WTC11 (cell line): ENCODE data around the gene SCAMP3. TPM values are rescaled to one million over a fixed set of nuclear protein-coding genes. Genes with fewer than 3 reads are reported as not detected.
A peak's percentile ranks its signal among the peaks of the same experiment; 100 is the strongest.

ENCODE experiments used
- ATAC-seq: fragments of 200-7000 bp; cut with Tn5 transposase; 2 replicates; pipeline ENCODE4 v1.10.0; 2021; ENCODE audit warnings: mild to moderate bottlenecking, moderate library complexity
- CTCF ChIA-PET: fragments of 300-600 bp; sonication (Branson Sonifier 250); formaldehyde crosslinking; loops from one replicate; lab custom pipeline; 2021; ENCODE audit warnings: antibody characterized with exemption; lab: Charles Lee
- POLR2A ChIA-PET: fragments of 350-600 bp; sonication (Branson Sonifier 250); formaldehyde crosslinking; loops from one replicate; lab custom pipeline; 2021; ENCODE audit warnings: antibody characterized with exemption; lab: Charles Lee
- DNase-seq: peaks from one replicate; pipeline ENCODE4 v3.0.0; 2021; ENCODE audit warnings: low spot score
- H3K27ac Mint-ChIP-seq: 2 replicates; pipeline ENCODE4 v1.8.0; 2021; ENCODE audit warnings: mixed read lengths
- H3K27me3 Mint-ChIP-seq: 2 replicates; pipeline ENCODE4 v1.8.0; 2021; ENCODE audit warnings: low read depth, mild to moderate bottlenecking, moderate library complexity, mixed read lengths
- H3K36me3 Mint-ChIP-seq: 2 replicates; pipeline ENCODE4 v1.8.0; 2021; ENCODE audit warnings: mixed read lengths
- H3K4me1 Mint-ChIP-seq: 2 replicates; pipeline ENCODE4 v1.8.0; 2022; ENCODE audit warnings: mixed read lengths
- H3K4me3 Mint-ChIP-seq: 2 replicates; pipeline ENCODE4 v1.8.0; 2021; ENCODE audit warnings: mild to moderate bottlenecking, moderate library complexity, mixed read lengths
- H3K9me3 Mint-ChIP-seq: 2 replicates; pipeline ENCODE4 v1.8.0; 2021; ENCODE audit warnings: mixed read lengths
- E2F5 ChIP-seq: sonication (generic); formaldehyde crosslinking; IDR thresholded peaks from 2 replicates; pipeline ENCODE4 v1.8.1; 2022; ENCODE audit warnings: mild to moderate bottlenecking, moderate library complexity, missing genetic modification reagents
- ESRRA ChIP-seq: sonication (generic); formaldehyde crosslinking; IDR thresholded peaks from 2 replicates; pipeline ENCODE4 v1.8.1; 2022; ENCODE audit warnings: mild to moderate bottlenecking, missing genetic modification reagents, borderline replicate concordance
- FOXK1 ChIP-seq: sonication (generic); formaldehyde crosslinking; IDR thresholded peaks from 2 replicates; pipeline ENCODE4 v1.8.0; 2022; ENCODE audit warnings: mild to moderate bottlenecking, moderate library complexity, missing genetic modification reagents
- HMGA2 ChIP-seq: fragments of 250-450 bp; sonication (Bioruptor Pico); IDR thresholded peaks from 2 replicates; pipeline ENCODE4 v1.4.0; 2021; ENCODE audit warnings: mild to moderate bottlenecking, moderate library complexity
- NFYB ChIP-seq: sonication (generic); formaldehyde crosslinking; conservative IDR thresholded peaks from 2 replicates; pipeline ENCODE4 v1.8.0; 2022; ENCODE audit warnings: low read depth, missing genetic modification reagents
- PRDM15 ChIP-seq: sonication (generic); formaldehyde crosslinking; IDR thresholded peaks from 2 replicates; pipeline ENCODE4 v1.8.0; 2022; ENCODE audit warnings: missing genetic modification reagents
- PREB ChIP-seq: sonication (generic); formaldehyde crosslinking; IDR thresholded peaks from 2 replicates; pipeline ENCODE4 v1.8.1; 2022; ENCODE audit warnings: mild to moderate bottlenecking, missing genetic modification reagents, moderate library complexity, borderline replicate concordance
- PRRX2 ChIP-seq: fragments of 250-450 bp; sonication (Bioruptor Pico); IDR thresholded peaks from 2 replicates; pipeline ENCODE4 v1.8.0; 2021; ENCODE audit warnings: mild to moderate bottlenecking
- ZBTB21 ChIP-seq: sonication (generic); formaldehyde crosslinking; IDR thresholded peaks from 2 replicates; pipeline ENCODE4 v1.8.1; 2023; ENCODE audit warnings: mild to moderate bottlenecking, missing genetic modification reagents, borderline replicate concordance
- ZMAT4 ChIP-seq: fragments of 250-450 bp; sonication (Bioruptor Pico); IDR thresholded peaks from 2 replicates; pipeline ENCODE4 v1.9.0; 2021; ENCODE audit warnings: mild to moderate bottlenecking
- ZNF121 ChIP-seq: sonication (generic); formaldehyde crosslinking; IDR thresholded peaks from 2 replicates; pipeline ENCODE4 v1.8.0; 2023; ENCODE audit warnings: missing genetic modification reagents
- ZNF232 ChIP-seq: sonication (generic); formaldehyde crosslinking; IDR thresholded peaks from 2 replicates; pipeline ENCODE4 v1.8.0; 2022; ENCODE audit warnings: mild to moderate bottlenecking, missing genetic modification reagents
- ZNF263 ChIP-seq: sonication (generic); formaldehyde crosslinking; IDR thresholded peaks from 2 replicates; pipeline ENCODE4 v1.8.1; 2022; ENCODE audit warnings: low read depth, mild to moderate bottlenecking, moderate library complexity, missing genetic modification reagents
- ZNF416 ChIP-seq: fragments of 250-450 bp; sonication (Bioruptor Pico); IDR thresholded peaks from 2 replicates; pipeline ENCODE4 v1.9.0; 2021; ENCODE audit warnings: mild to moderate bottlenecking, inconsistent platforms
- ZNF423 ChIP-seq: fragments of 250-450 bp; sonication (Bioruptor Pico); IDR thresholded peaks from 2 replicates; pipeline ENCODE4 v2.1.2; 2022; ENCODE audit warnings: mild to moderate bottlenecking, moderate library complexity
- ZNF671 ChIP-seq: fragments of 250-450 bp; sonication (Bioruptor Pico); IDR thresholded peaks from 2 replicates; pipeline ENCODE4 v1.8.0; 2021; ENCODE audit warnings: mild to moderate bottlenecking
- total RNA-seq: library from RNA; stranded (reverse); gene quantifications from 3 replicates; pipeline ENCODE4 v1.2.3, GENCODE V29; 2021
- TF ChIP-seq, protein P1 (sequence below): sonication (generic); formaldehyde crosslinking; IDR thresholded peaks from 2 replicates; pipeline ENCODE4 v1.8.1; 2023; ENCODE audit warnings: mild to moderate bottlenecking, moderate library complexity, missing genetic modification reagents
- TF ChIP-seq, protein P2 (sequence below): sonication (generic); formaldehyde crosslinking; IDR thresholded peaks from 2 replicates; pipeline ENCODE4 v1.8.1; 2023; ENCODE audit warnings: mild to moderate bottlenecking, missing genetic modification reagents
- TF ChIP-seq, protein P3 (sequence below): sonication (generic); formaldehyde crosslinking; conservative IDR thresholded peaks from 2 replicates; pipeline ENCODE4 v1.8.1; 2023; ENCODE audit warnings: mild to moderate bottlenecking, low read depth, missing genetic modification reagents, moderate library complexity
- TF ChIP-seq, protein P4 (sequence below): sonication (generic); formaldehyde crosslinking; IDR thresholded peaks from 2 replicates; pipeline ENCODE4 v1.8.0; 2022; ENCODE audit warnings: mild to moderate bottlenecking, missing genetic modification reagents

The SCAMP3 gene
- total RNA-seq, 1 experiment from 2014 or later = 58.8 TPM

DNA sequence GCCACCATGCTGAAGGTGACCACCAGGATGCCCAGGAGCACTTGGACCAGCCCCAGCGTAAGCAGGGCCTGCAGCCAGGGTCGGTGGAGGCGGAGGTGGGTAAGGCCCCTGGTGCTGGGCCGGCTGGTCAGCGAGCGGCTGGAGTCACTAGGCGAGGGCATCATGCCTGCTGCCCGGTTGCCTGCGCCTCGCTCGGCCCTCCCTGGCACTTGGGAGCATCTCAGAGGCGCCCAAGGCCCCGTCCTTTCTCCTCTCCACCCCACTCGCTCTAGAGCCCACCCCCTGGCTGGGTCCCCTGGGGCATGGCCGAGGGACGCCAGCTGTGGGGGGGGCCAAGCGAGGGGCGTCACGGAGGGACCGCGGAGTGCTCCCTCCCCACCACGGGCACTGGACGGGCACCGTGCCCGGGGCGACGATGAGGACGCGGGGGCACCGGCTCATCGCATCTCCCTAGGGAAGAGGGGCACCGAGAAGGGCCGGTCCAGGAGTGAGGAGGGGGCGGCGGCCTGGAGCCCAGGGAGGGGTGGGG lies 7.4 kb downstream of the SCAMP3 start:
- no peak for DNase-seq
- peaks cover 16% of the 10 kb centered on the region for H3K36me3 Mint-ChIP-seq
- H3K27me3 Mint-ChIP-seq = no peaks in the 10 kb centered on the region
- ATAC-seq = 0 out of 2 replicates have a peak, but pooled peaks have one; percentile 0
- peak overlapping the region; percentile 80 for H3K4me3 Mint-ChIP-seq
- ChIA-PET CTCF (interaction anchor here (1.0 to 1.8 kb wide), 8 partner anchors 19 to 81 kb away, joined by 3 to 9 read pairs (median 6); partner anchors contain the start of genes CLK2, HCN3, KRTCAP2 and RUSC1), POLR2A (interaction anchor here (0.5 to 1.0 kb wide), 3 partner anchors 12 to 1094 kb away, joined by 3 to 4 read pairs (median 4); no protein-coding TSS in a partner anchor)
- no peak overlapping the region for H3K27ac Mint-ChIP-seq
- peaks cover 23% of the 10 kb centered on the region for H3K4me1 Mint-ChIP-seq
- TF ChIP-seq, protein P1, sequence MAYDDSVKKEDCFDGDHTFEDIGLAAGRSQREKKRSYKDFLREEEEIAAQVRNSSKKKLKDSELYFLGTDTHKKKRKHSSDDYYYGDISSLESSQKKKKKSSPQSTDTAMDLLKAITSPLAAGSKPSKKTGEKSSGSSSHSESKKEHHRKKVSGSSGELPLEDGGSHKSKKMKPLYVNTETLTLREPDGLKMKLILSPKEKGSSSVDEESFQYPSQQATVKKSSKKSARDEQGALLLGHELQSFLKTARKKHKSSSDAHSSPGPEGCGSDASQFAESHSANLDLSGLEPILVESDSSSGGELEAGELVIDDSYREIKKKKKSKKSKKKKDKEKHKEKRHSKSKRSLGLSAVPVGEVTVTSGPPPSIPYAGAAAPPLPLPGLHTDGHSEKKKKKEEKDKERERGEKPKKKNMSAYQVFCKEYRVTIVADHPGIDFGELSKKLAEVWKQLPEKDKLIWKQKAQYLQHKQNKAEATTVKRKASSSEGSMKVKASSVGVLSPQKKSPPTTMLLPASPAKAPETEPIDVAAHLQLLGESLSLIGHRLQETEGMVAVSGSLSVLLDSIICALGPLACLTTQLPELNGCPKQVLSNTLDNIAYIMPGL (CRISPR knock-in tag) = peak; percentile 24
- TF ChIP-seq, protein P2, sequence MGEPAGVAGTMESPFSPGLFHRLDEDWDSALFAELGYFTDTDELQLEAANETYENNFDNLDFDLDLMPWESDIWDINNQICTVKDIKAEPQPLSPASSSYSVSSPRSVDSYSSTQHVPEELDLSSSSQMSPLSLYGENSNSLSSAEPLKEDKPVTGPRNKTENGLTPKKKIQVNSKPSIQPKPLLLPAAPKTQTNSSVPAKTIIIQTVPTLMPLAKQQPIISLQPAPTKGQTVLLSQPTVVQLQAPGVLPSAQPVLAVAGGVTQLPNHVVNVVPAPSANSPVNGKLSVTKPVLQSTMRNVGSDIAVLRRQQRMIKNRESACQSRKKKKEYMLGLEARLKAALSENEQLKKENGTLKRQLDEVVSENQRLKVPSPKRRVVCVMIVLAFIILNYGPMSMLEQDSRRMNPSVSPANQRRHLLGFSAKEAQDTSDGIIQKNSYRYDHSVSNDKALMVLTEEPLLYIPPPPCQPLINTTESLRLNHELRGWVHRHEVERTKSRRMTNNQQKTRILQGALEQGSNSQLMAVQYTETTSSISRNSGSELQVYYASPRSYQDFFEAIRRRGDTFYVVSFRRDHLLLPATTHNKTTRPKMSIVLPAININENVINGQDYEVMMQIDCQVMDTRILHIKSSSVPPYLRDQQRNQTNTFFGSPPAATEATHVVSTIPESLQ (CRISPR knock-in tag) = no peak
- TF ChIP-seq ZNF671 (CRISPR knock-in tag) = no peak
- TF ChIP-seq, protein P3, sequence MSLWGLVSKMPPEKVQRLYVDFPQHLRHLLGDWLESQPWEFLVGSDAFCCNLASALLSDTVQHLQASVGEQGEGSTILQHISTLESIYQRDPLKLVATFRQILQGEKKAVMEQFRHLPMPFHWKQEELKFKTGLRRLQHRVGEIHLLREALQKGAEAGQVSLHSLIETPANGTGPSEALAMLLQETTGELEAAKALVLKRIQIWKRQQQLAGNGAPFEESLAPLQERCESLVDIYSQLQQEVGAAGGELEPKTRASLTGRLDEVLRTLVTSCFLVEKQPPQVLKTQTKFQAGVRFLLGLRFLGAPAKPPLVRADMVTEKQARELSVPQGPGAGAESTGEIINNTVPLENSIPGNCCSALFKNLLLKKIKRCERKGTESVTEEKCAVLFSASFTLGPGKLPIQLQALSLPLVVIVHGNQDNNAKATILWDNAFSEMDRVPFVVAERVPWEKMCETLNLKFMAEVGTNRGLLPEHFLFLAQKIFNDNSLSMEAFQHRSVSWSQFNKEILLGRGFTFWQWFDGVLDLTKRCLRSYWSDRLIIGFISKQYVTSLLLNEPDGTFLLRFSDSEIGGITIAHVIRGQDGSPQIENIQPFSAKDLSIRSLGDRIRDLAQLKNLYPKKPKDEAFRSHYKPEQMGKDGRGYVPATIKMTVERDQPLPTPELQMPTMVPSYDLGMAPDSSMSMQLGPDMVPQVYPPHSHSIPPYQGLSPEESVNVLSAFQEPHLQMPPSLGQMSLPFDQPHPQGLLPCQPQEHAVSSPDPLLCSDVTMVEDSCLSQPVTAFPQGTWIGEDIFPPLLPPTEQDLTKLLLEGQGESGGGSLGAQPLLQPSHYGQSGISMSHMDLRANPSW = no peak
- TF ChIP-seq HMGA2 (CRISPR knock-in tag) = no peak
- no peak for TF ChIP-seq ZNF423 (CRISPR knock-in tag)
- no peak for TF ChIP-seq PRRX2 (CRISPR knock-in tag)
- TF ChIP-seq ZNF263 (CRISPR knock-in tag) = peak; percentile 55; the same call in 1 of the 2 replicates
- TF ChIP-seq ZNF416 (CRISPR knock-in tag) = no peak
- no peak for TF ChIP-seq NFYB (CRISPR knock-in tag)
- TF ChIP-seq, protein P4, sequence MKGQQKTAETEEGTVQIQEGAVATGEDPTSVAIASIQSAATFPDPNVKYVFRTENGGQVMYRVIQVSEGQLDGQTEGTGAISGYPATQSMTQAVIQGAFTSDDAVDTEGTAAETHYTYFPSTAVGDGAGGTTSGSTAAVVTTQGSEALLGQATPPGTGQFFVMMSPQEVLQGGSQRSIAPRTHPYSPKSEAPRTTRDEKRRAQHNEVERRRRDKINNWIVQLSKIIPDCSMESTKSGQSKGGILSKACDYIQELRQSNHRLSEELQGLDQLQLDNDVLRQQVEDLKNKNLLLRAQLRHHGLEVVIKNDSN (CRISPR knock-in tag) = no peak
- no peak for TF ChIP-seq ZNF232 (CRISPR knock-in tag)
- TF ChIP-seq FOXK1 (CRISPR knock-in tag) = 0 out of 2 replicates have a peak, but pooled peaks have one; percentile 4
- TF ChIP-seq PREB = no peak
- no peak for TF ChIP-seq ESRRA (CRISPR knock-in tag)
- TF ChIP-seq ZNF121 (CRISPR knock-in tag) = no peak
- no peak for TF ChIP-seq PRDM15 (CRISPR knock-in tag)
- TF ChIP-seq E2F5 = no peak; the same call in 1 of the 2 replicates
- 0 out of 2 replicates have a peak, but pooled peaks have one; percentile 11 for TF ChIP-seq ZBTB21
- TF ChIP-seq ZMAT4 = no peak
- TF ChIP-seq, all 79 proteins: peak for 4
- H3K9me3 Mint-ChIP-seq = no peaks in the 10 kb centered on the region
